ENCODE data around the gene ISX. TPM values are rescaled to one million over a fixed set of nuclear protein-coding genes. Genes with fewer than 3 reads are reported as not detected.
A peak's percentile ranks its signal among the peaks of the same experiment; 100 is the strongest.
"Not testable (repeated sequence)": the region's sequence is repeated elsewhere in the genome, so short reads cannot be mapped to it uniquely, and the experiment has no call there.

ISX gene
- total RNA-seq = not detected in 2 replicates
- not detected for polyA plus RNA-seq (2012)

GRCh38 chr22:35065796-35066218, at the start of gene ISX:
Gene ISX, plus strand, starts transcription at chr22:35066158. Its CDS starts 930 bp downstream, at chr22:35067088.
- no peak for DNase-seq (ENCODE audit: low read depth)

GRCh38 chr22:35016909-35017308, 49.0 kb upstream of the ISX start:
- no peak for DNase-seq (ENCODE audit: low read depth)

GRCh38 chr22:35018995-35019394, 47.0 kb upstream of the ISX start:
- DNase-seq (ENCODE audit: low read depth) = no peak

DNA sequence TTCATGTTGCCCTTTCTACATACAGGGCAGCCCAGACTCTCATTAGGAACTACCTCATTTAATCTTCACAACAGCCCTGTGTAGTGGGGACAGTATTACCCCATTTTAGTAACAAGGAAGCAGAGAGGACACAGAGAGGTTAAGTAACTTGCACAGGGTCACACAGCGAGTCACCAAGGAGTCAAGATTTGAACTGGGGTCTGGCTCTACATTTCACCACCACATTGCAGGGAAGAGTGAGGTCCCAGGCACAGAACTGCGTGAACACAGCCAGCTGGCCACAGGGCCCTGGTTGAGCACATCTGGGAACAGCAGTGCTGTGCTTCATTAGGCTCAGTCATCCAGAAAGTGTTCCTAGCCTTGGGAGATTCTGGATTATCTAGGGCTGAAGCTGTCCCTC, 45.4 kb upstream of the ISX start:
- no peak for DNase-seq (ENCODE audit: low read depth)

GRCh38 chr22:35021161-35021560, 44.8 kb upstream of the ISX start:
- DNase-seq (ENCODE audit: low read depth) = no peak

GRCh38 chr22:35022291-35022690, 43.7 kb upstream of the ISX start:
- DNase-seq (ENCODE audit: low read depth) = no peak

- peak; percentile 6 for DNase-seq (ENCODE audit: low read depth)
These were observed 42.1 kb upstream of the ISX start for GRCh38 chr22:35023692-35024363.

DNA sequence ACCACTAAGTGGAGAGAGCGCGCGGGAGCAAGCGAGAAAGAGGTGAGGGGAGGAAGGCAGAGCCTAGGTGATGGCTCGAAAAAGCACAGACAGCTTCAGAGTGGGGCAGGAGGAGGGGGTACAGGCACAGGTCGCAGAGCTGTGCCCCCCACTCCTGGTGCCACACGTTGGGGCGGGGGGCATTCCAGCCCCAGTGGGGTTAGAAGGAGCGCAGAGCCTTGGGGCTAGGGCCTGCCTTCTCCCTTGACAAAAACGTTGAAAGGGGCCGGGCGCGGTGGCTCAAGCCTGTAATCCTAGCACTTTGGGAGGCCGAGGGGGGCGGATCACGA, 41.6 kb upstream of the ISX start:
- DNase-seq (ENCODE audit: low read depth) = no peak

- DNase-seq (ENCODE audit: low read depth) = not testable (repeated sequence)
These were observed 35.8 kb upstream of the ISX start for GRCh38 chr22:35030112-35030511.

- no peak for DNase-seq (ENCODE audit: low read depth)
These were observed 33.4 kb upstream of the ISX start for GRCh38 chr22:35032571-35032970.

- no peak for DNase-seq (ENCODE audit: low read depth)
These were observed 32.2 kb upstream of the ISX start for GRCh38 chr22:35033635-35034296.

GRCh38 chr22:35034963-35035362, 31.0 kb upstream of the ISX start:
- no peak for DNase-seq (ENCODE audit: low read depth)

GRCh38 chr22:35037089-35037488, 28.9 kb upstream of the ISX start:
- DNase-seq (ENCODE audit: low read depth) = no peak

DNA sequence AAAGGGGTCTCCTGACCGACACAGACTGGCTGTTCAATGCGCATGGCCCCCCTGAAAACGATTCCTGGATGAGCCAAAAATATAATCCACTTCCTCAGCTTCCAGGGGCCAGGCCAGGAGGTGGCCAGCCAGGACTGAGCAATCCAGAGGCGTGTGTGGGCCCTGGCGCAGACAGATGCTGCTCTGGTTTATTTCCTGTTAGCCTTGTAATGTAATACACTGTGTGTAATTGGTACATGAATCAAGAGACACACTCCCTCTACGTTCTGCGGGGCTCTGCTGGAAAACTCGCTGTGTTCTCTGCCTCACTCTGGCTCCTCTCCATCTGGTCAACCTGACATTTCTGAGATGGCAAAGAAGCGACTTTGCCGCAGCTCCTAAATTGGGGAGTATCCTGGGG, 26.3 kb upstream of the ISX start:
- no peak for DNase-seq (ENCODE audit: low read depth)

GRCh38 chr22:35043252-35043933, 22.6 kb upstream of the ISX start:
- DNase-seq (ENCODE audit: low read depth) = no peak

- no peak for DNase-seq (ENCODE audit: low read depth)
These were observed 22.0 kb upstream of the ISX start for GRCh38 chr22:35043934-35044319.

- no peak for DNase-seq (ENCODE audit: low read depth)
These were observed 21.2 kb upstream of the ISX start for GRCh38 chr22:35044607-35045390.

DNA sequence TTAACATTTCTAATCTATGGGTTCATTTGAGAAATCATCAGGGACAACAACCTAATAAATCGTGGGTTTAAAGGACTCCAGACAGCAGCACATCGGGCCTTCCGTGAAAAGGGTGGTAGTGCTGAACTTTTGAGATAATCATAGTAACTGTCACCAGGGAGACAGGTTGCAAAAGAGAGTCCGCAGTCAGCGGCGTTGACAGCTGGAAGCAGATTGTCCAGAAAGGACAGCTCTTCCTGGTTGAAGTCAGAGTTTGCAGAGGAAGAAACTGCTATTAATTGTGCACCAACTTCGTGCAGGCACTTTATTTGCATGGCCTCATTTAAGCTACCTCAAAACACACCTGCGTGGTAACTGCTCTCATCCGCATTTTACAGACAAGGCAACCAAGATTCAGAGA, 20.5 kb upstream of the ISX start:
- no peak for DNase-seq (ENCODE audit: low read depth)

GRCh38 chr22:35046744-35047462, 19.1 kb upstream of the ISX start:
- DNase-seq (ENCODE audit: low read depth) = no peak

GRCh38 chr22:35050038-35050437, 15.9 kb upstream of the ISX start:
- not testable (repeated sequence) for DNase-seq (ENCODE audit: low read depth)

DNA sequence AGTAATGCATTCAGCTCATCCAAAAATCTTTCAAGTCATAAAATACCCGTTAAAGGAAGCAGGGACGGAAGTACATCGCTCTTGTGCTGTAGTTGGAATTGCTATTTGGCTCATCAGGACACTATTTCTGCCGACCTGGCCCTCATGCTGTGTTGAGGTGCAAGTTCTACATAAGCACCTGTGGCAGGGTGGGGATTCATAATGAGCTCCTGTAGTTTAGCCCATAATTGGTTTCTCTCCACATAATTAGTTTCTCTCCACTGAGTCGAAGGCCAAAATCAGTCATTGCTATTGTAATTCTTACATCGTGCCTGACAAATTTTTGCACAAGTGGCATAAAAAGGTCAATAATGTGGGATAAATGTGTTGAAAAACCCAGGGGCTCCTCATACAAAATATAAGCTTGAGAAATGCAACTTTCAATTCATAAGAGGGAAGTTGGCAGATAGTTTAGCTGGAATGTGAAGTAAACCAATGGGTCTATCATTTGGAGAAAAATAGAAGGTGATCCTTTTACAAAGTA, 14.9 kb upstream of the ISX start:
- DNase-seq (ENCODE audit: low read depth) = no peak

All from myocyte (in vitro differentiated cells).